Stimulated activated CD8-positive, alpha-beta memory T cell treated with anti-CD3 and anti-CD28 coated beads, Interleukin-12 subunit alpha, Interleukin-12 subunit beta, amount 100 ng/mL, for 1 hour (primary cell): ENCODE results near the gene SLC36A4.
"Not testable (repeated sequence)": the region's sequence is repeated elsewhere in the genome, so short reads cannot be mapped to it uniquely, and the experiment has no call there.

Experiments used
- DNase-seq: peaks from one replicate; pipeline ENCODE4 v3.0.0-alpha.2; 2020; ENCODE audit warnings: low read depth

SLC36A4 gene

GRCh38 chr11:93193731-93194130 is 4.1 kb downstream of the SLC36A4 start:
- DNase-seq = no peak

GRCh38 chr11:93192163-93192562 is 5.6 kb downstream of the SLC36A4 start:
- no peak for DNase-seq

GRCh38 chr11:93189462-93189861 is 8.3 kb downstream of the SLC36A4 start:
- DNase-seq = no peak

DNA sequence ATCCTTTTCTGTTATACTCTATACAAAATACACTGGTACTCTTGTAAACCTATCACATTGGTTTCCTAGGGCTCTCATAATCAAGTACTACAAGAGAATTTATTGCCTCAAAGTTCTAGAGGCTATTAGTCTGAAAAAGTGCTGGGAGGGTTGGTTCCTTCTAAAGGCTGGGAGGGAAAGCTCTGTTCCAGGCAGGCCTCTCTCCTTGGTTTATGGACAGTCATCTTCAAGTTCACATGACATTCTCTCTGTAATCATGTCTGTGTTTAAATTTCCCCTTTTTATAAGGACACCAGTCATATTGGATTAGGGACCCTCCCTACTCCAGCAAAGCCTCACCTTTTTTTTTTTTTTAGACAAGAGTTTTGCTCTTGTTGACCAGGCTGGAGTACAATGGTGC is 9.1 kb downstream of the SLC36A4 start:
- DNase-seq = no peak

DNA sequence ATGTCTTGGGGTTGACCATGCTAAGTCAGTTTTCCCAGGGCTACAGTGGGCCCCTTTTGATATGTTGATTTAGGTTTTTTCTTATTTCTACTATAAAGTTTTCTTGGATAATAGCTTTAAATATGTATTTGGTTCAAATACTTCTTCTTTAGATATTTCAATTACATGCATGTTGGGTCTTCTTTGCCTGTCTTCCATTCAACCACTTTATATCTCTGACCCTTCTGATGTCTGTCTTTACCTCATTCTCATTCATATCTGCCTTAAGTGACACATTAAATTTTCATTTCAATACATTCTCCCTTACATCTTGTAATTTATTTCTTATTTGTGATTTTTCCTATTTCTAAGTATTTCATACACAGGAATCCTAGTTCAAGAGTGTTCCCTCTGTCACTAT is 10.5 kb downstream of the SLC36A4 start:
- no peak for DNase-seq

DNA sequence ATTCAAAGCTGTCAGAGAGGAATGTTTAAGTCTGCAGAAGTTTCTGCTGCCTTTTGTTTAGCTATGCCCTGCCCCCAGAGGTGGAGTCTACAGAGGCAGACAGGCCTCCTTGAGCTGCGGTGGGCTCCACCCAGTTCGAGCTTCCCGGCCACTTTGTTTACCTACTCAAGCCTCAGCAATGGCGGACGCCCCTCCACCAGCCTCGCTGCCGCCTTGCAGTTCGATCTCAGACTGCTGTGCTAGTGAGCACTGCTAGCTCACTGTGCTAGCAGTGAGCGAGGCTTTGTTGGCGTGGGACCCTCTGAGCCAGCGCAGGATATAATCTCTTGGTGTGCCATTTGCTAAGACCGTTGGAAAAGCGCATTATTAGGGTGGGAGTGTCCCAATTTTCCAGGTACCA is 19.9 kb downstream of the SLC36A4 start:
- not testable (repeated sequence) for DNase-seq

DNA sequence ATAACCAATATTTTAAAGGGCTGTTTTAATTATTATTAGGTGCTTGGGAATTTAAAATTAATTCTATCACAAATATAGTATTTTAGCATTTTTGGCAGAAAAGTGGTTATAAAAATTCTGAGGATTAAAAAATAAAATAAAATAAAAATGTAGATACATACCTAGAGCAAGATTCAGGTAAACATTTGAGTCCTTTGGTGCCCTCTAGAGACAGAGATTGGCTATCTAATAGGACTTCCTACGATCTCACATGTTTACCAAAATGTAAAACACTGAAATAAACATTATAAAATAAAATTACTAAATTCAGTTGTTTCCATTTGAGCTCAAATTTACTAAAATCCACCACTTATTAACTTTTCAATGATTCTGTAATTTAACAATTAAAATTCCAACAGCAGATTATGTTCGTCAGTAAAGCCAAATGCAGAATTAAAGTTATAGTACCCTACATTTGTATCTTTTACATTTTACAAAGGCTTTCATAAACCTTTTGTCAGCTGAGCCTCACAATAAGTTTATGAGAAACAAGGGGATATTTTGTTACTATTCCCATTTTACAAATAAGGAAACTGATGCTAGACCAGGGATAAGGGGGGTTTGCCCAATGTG is 27.7 kb downstream of the SLC36A4 start:
- no peak for DNase-seq

- DNase-seq = no peak
Measured at GRCh38 chr11:93169143-93169542, 28.6 kb downstream of the SLC36A4 start.

- DNase-seq = no peak
Measured at GRCh38 chr11:93166862-93167261, 30.9 kb downstream of the SLC36A4 start.

- DNase-seq = no peak
Measured at GRCh38 chr11:93166194-93166593, 31.6 kb downstream of the SLC36A4 start.

- no peak for DNase-seq
Measured at GRCh38 chr11:93160808-93161207, 37.0 kb downstream of the SLC36A4 start.

DNA sequence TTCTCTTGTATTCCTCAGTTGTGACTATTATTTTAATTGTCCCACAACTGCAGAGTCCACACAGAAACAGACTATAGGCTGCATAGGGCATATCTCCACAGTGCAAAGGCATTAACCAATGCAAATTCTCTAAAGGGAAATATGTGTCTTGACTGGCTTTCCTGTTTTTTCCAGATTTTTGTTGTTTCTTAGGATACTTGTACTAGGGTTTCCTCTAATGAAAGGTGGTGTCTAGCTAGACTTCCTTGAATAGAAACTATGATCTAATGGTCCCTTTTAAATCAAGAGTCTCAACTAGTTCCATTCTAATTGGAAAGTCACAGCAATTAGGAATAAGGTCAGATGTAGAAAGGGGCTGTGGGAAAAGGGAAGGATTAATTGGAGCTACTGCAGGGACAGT is 37.6 kb downstream of the SLC36A4 start:
- no peak for DNase-seq

GRCh38 chr11:93159721-93160120 is 38.1 kb downstream of the SLC36A4 start:
- no peak for DNase-seq

DNA sequence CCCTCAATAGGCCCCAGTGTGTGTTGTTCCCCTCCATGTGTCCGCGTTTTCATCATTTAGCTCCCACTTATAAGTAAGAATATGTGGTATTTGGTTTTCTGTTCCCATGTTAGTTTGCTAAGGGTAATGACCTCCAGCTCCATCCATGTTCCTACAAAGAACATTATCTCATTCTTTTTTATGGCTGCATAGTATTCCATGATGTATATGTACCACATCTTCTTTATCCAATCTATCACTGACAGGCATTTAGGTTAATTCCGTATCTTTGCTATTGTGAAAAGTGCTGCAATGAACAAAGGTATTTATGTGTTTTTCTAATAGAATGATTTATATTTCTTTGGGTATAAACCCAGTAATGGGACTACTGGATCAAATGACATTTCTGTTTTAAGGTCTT is 42.1 kb downstream of the SLC36A4 start:
- no peak for DNase-seq

DNA sequence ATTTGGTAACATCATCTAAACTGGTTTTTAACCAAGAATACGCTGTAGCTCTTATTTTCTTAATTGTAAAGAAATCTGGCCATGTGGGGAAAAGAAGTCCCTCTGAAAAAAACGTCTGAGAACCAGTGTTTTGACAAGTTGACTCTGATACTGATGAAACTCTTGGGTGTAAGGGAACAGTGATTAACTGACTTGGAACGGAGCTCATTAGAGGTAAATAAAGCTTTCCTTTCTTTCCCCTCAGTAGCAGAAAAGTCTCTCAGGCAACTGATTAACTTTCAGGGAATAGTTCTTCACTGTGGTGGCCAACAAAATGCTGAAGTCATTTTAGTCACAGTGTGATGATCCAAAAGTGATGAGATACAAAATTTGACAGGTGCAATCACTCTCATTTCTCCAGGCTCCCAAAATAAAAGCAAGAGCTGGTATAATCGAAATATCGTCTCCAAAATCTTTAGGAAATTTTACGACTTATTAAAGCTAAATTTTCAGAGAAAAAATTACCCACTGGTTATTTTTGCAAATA is 52.3 kb downstream of the SLC36A4 start:
- no peak for DNase-seq

DNA sequence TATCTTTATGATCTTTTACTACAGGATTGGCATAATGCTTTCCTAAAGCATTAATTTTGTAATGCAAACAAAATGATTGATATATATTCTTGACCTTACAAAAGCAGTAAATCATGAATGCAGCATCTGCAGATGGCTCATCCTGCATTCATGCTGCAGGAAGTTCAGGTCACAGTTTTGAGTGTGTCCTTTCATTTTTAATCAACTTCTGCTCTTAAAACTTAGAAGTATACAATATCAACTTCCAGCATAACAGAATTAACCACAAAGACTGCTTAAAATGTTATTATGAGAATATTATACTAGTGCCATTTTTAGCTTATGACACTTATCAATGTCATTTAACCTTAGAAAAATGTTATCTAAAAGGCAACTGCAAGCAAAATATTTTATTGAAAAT is 54.0 kb downstream of the SLC36A4 start:
- no peak for DNase-seq

DNA sequence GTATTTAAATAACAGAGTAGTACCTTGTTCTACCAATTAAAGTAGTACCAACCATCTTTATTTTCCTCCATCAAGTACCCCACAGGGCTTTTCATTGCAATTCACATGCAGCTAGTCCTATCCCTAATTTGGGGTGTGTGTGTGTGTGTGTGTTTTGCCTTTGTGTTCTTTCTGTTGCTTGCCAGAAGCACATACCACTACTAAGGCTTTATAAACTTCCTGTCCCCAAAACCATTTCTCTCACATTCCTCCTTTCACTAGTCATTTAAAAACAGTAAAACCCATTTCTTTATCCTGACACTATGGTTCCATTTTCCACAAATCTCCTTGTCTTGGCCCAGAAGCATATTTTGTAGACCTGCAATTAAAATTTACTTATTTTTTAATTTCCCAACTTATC is 54.6 kb downstream of the SLC36A4 start:
- no peak for DNase-seq

DNA sequence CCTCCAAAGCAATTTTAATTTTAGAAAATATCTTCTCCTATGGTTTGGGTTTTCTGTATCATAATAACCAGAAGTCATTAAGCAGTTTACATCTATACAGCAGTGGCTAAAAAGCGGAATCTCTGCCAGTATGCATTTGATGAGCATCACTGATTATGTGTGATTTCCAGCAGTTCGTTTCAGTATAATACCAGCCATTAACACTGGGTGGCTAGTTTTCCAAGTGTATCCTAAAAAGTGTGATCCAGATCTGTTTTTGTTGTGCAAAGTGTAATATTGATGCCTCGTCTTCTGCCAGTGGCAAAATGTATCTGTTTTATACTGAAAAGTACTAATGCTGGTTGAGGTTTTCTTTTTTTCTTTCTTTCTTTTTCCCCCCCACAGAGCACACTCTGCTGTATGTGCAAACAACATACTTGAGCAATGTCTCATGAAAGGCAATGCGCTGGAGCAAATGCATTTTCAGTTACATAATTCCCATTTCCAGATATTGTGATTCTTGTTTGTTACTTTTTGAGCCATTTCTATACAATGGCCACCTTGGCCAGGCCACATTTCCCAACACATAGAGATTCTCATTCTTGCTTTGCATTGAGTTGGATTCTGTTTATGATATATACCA is 64.2 kb downstream of the SLC36A4 start:
- no peak for DNase-seq

GRCh38 chr11:93132836-93133235 is 65.0 kb downstream of the SLC36A4 start:
- no peak for DNase-seq

GRCh38 chr11:93131709-93132108 is 66.1 kb downstream of the SLC36A4 start:
- no peak for DNase-seq

DNA sequence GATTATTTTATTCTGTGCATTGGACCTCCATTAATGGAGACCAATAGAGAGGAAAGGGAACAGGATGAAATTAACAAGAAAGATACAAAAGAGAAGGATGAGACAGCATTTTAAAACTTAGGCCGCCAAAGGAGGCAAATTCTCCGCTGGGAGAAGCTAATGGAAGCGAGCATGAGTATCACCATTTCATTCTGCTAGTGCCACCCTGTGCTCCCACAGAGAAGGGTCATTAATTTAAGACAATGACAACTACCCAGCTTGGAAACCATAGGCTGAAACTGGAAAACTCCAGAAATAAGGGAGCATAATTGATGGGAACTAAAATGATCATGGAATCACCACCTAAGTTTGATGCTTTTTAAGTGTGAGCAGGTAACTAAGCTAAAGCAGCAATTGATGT is 69.2 kb downstream of the SLC36A4 start:
- DNase-seq = no peak

GRCh38 chr11:93123351-93123898 is 74.4 kb downstream of the SLC36A4 start:
- DNase-seq = no peak

GRCh38 chr11:93122535-93123235 is 75.1 kb downstream of the SLC36A4 start:
- DNase-seq = no peak
